Occipital lobe (tissue), 2 donors: ENCODE measurements around the gene ZCCHC24. TPM values are rescaled to one million over a fixed set of nuclear protein-coding genes. Genes with fewer than 3 reads are reported as not detected.

Experiments used
- DNase-seq: peaks from one replicate; lab custom pipeline; 2025; lab: John Stamatoyannopoulos, UW
- total RNA-seq: library from RNA; depleted of rRNA; stranded (reverse); fragments of >200 nt; gene quantifications from one replicate; pipeline ENCODE4 v1.2.3, GENCODE V29; 2014

Gene ZCCHC24
- total RNA-seq, 1 donor from 2014 or later: 6.2 TPM

GRCh38 chr10:79367426-79368189, 77.8 kb downstream of the ZCCHC24 start:
- no peak for DNase-seq

GRCh38 chr10:79361726-79362397, 83.6 kb downstream of the ZCCHC24 start:
- no peak for DNase-seq

- DNase-seq: no peak
These were observed 84.7 kb downstream of the ZCCHC24 start for GRCh38 chr10:79360499-79361342.

DNA sequence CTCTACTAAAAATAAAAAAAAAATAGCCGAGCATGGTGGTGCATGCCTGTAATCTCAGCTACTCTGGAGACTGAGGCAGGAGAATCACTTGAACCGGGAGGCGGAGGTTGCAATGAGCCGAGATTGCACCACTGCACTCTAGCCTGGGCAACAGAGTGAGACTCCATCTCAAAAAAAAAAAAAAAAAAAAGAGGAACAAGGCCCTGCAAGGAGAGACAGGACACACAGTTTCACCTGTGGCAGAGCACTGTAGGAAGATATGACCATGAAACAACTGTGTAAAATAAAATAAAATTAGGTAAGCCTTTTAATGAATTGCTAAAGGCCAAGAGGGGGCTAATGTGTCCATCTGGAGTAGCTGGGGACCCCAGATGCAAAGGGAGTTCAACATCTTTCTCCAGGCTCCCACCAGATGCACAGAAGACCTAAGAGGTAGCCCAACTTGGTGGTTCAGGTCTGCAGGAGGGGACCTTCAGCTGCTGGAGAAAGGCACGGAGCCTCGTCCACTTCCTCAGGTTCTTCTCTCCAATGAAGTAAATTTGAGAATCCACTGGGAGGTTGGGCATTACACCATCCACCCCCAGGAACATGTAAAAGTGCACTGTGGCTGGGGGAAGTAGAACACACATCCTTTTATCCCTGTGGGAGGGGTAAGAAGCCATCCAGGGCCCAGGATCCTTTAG, 85.5 kb downstream of the ZCCHC24 start:
- no peak for DNase-seq

- DNase-seq: no peak
These were observed 86.6 kb downstream of the ZCCHC24 start for GRCh38 chr10:79358811-79359210.

DNA sequence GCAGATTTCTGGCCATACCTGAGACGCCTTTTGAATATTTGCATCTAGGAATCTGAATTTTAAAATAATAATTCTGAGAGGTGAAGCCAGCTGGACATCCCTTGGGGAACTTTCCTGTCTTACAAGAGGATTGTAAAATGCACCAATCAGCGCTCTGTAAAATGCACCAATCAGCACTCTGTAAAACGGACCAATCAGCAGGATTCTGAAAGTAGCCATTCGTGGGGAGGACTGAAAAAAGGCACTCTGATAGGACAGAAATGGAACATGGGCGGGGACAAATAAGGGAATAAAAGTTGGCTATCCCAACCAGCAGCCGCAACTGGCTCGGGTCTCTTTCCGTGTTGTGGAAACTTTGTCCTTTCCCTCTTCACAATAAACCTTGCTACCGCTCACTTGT, 88.2 kb downstream of the ZCCHC24 start:
- DNase-seq: no peak

DNA sequence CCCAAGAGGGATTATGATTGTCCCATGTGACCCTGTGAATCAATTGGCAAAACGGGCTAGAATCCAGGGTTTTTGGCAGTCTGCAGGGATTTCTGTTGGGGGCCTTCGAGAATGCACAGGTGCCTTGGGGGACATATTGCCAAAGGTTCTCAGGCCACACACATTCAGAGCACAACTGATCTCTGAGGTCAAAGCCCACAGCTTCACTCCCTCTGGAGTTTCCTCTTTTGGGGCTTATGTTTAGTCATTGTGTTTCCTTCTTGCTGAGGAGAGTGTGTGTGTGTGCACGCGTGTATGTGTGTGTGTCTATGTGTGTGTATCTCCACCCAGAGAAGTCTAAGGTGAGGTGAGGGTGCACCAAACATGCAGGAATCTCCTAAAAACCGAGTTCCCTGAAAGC, 89.3 kb downstream of the ZCCHC24 start:
- no peak for DNase-seq

DNA sequence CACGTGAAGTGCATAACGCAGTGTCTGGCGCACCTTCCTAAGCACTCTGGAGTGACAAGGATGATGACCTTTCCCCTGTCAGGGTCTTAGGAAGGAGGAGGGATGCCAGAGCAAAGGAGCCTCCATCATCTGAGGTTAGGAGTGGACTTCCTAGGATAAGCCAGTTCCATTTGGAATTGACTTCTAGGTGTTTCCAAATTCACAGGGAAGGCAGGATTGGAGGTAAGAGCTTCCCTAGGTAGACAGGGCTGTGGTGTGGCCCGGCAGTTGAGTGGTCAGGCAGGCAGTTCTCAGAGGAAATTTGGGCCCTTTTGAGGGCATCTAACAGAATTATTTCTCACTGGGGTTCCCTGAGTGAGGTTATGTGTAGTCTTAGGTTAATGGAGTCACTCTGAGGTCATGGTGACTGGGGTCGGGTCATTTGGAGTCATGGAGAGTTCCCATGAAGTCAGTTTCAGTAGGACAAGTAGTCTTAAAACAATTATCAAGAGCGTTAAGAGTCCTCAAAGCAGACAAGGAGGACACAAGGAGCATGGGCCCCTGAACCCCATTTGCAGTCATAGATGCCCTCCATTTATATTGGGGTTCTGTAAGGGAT, 89.9 kb downstream of the ZCCHC24 start:
- DNase-seq: no peak

DNA sequence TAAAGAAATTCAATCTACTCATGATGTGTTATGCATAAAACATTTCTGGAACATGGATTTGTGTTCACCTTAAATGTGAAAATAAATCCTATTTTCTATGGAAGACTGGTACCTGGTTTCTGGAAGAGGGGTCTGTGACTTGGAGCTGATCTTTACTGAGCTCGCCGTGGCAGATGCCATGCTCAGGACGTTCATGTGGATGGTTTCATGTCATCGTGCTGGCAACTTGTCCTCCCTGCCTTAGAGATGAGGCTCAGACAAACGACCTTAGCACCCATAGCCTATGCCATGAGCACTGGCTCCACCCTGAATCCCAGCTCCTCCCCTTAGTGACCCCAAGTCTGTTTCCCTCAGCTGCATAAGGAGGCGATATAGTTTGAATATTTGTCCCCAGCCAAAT, 90.8 kb downstream of the ZCCHC24 start:
- no peak for DNase-seq

DNA sequence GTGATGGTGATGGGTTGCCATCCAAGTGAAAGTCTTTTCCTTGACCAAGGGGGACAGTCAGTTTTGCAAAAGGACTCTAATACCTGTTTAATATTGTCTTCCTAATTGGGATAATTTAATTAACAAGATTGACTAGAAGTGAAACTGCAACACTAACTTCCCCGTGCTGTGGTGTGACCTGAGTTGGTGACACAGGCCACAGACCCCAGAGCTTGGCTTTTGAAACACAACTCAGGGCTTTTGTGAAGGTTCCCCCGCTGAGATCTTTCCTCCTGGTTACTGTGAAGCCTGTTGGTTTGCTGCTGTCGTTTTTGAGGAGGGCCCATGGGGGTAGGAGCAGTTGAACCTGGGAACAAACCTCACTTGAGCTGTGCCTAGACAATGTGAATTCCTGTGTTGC, 91.3 kb downstream of the ZCCHC24 start:
- DNase-seq: no peak

DNA sequence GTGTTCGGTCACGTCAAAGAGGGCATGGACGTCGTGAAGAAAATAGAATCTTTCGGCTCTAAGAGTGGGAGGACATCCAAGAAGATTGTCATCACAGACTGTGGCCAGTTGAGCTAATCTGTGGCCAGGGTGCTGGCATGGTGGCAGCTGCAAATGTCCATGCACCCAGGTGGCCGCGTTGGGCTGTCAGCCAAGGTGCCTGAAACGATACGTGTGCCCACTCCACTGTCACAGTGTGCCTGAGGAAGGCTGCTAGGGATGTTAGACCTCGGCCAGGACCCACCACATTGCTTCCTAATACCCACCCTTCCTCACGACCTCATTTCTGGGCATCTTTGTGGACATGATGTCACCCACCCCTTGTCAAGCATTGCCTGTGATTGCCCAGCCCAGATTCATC, 91.7 kb downstream of the ZCCHC24 start:
- no peak for DNase-seq

DNA sequence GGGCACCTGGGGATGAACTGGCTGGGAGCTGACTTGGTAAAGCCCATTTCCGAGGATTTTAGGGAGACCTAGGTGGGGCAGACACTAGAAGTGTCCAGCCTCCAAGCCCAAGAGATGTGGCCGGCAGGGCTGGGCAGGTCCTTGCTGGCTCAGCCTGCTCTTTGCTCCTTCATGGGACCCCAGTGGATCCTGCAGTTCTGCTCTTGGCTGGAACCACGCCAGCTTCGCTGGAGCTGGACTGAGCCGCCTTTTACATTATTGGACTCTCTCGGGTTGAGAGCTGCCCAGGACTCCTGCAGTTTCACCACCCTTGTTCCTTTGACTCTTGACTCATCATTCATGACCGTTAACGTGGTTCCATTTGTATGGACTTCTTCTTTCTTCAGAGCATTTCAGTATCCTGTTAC, 92.4 kb downstream of the ZCCHC24 start:
- no peak for DNase-seq

DNA sequence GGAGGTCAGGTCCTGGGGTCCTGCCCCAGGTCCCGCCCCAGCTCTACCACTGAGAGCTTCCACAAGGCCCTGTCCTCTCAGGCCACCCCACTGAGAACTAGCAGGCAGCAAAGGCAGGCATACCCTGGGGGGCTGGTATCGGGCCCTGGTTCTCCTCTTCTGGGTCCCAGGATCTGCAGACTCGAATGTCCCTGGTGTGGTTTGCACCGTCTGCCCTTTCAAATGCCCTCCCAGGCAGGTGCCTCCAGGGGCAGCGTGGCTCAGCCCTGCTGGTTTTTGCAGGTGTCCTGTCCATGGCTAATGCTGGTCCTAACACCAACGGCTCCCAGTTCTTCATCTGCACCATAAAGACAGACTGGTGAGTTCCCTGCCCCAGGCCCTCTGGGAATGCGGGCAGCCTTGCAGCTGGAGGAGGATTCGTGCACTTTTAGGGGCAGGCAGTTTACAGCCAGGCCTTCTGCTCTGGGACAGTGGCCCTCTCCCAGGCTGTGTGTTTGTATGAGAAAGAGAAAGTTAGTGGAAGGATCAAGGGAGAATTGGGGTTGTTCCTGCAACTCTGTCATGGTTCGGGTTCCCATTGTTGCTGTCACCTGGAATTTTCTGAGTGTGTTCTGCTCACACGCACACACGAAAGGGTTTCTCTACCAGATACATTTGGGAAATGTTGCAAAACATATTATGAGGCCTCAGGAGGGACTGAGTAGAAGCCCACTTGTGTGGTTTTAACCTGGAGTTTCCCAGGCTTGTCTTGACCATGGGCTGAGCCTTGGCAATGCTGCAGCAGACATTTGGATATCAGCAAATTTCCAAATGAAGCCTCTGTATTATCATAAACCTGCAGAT, 93.2 kb downstream of the ZCCHC24 start:
- DNase-seq: no peak

DNA sequence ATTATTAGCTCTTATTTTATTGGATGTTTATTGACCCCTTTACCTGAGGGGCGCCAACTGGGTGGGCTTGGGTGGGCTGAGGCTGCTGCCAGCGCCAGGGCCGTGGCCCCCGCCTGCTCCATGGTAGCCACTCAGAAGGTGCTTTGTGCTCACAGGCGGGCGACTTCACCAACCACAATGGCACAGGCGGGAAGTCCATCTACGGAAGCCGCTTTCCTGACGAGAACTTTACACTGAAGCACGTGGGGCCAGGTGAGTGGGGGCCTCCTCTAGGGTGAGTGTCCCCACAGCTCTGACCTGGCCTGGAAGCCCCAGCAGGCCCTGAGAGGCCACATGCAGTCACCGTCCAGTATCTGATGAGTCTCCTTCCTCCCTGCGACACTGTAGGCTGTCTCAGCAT, 94.1 kb downstream of the ZCCHC24 start:
- DNase-seq: no peak

- DNase-seq: no peak
These were observed 94.8 kb downstream of the ZCCHC24 start for GRCh38 chr10:79350407-79351154.

DNA sequence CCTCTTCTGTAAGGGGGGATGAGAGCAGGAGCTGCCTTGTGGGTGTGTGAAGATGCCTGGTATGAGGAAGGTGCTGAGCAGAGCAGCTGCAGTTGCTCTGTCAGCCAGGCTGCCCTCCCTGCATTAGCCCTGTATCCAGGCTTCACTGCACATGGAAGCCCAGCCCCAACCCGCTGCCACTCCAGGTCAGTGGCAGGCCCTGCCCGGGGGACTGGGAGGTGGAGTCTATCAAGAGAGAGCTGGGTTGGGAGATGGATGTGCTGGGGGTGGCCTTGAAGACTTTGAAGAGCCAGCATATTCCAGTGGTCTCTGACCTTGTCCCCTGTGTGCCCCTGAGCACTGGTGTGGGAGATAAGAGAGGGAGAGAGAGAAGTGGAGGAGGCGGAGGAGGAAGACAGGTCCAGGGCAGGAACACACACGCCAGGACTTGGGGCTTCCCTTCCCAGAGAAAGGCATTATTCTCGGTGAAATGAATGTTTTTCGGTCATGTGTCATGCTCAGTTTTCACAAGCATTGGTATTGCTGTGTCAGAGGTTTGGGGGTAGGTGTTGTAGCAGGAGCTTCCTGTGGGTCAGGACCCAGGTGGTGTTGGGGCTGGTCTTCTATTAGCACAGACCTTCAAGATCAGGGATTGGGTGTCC, 95.5 kb downstream of the ZCCHC24 start:
- DNase-seq: no peak

DNA sequence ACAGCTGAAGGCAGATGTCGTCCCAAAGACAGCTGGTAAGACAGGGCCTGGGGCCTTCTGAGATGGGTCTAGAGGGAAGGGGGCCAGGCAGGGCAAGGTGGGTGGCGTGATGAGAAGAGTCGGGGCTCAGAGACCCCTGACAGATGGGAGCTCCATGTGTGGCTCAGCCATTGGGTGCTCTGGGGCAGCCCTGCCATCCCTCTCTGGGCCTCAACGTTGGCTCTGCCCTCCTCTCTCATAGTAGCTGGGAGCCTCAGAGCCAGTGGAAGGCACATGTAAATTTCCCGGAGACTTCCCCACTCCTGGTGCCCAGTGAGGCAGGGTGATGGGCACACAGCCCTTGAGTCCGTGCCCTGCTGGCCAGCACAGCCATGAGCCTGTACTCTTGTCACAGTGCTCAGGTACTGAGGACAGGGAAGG, 96.3 kb downstream of the ZCCHC24 start:
- DNase-seq: no peak

GRCh38 chr10:79348640-79348988, 96.8 kb downstream of the ZCCHC24 start:
- no peak for DNase-seq
